ENCODE measurements around the gene B3GNT3.

- TF ChIP-seq EZH2 (IDR thresholded peaks at IDR 0.05; ENCODE audit: insufficient read depth, poor library complexity, severe bottlenecking) = no peak
- TF ChIP-seq EZH2phosphoT487 (IDR thresholded peaks at IDR 0.05; ENCODE audit: insufficient read depth, low read depth) = no peak
These were observed 47.8 kb downstream of the B3GNT3 start for GRCh38 chr19:17842663-17843291.
